Neural progenitor cell (in vitro differentiated cells): ENCODE measurements around the gene ZNF521.

Source experiments
- CTCF ChIP-seq: fragments of 200-600 bp; sonication (generic); IDR thresholded peaks from 2 replicates; pipeline ENCODE4 v1.5.1; 2017; ENCODE audit warnings: antibody characterized with exemption, mild to moderate bottlenecking
- EZH2 ChIP-seq: fragments of 200-600 bp; sonication (generic); IDR thresholded peaks from 2 replicates; pipeline ENCODE4 v1.6.1; 2017; ENCODE audit warnings: antibody characterized with exemption, mild to moderate bottlenecking, moderate library complexity
- EZH2phosphoT487 ChIP-seq: fragments of 200-600 bp; sonication (generic); IDR thresholded peaks from 2 replicates; pipeline ENCODE4 v1.6.1; 2017; ENCODE audit warnings: antibody characterized with exemption

GRCh38 chr18:25123438-25124232, 228.3 kb downstream of the ZNF521 start:
- TF ChIP-seq CTCF = no peak
- no peak for TF ChIP-seq EZH2
- TF ChIP-seq EZH2phosphoT487 = no peak
